Measurements from ENCODE around the gene KCNIP1.
A peak's percentile ranks its signal among the peaks of the same experiment; 100 is the strongest.

The KCNIP1 gene

GRCh38 chr5:170629566-170630175, 125.9 kb downstream of the KCNIP1 start:
- H3K27me3 Mint-ChIP-seq (ENCODE audit: low read depth): peaks cover 35% of the 10 kb centered on the region
- no peaks in the 10 kb centered on the region for H3K36me3 Mint-ChIP-seq (ENCODE audit: low read depth)
- H3K4me1 Mint-ChIP-seq: peaks cover 42% of the 10 kb centered on the region
- no peak overlapping the region for H3K4me3 Mint-ChIP-seq
- H3K9me3 Mint-ChIP-seq: no peaks in the 10 kb centered on the region
- no peak overlapping the region for H3K27ac Mint-ChIP-seq
- no peak for TF ChIP-seq CTCF (IDR thresholded peaks at IDR 0.05; ENCODE audit: unreplicated experiment in 3 of 3)

DNA sequence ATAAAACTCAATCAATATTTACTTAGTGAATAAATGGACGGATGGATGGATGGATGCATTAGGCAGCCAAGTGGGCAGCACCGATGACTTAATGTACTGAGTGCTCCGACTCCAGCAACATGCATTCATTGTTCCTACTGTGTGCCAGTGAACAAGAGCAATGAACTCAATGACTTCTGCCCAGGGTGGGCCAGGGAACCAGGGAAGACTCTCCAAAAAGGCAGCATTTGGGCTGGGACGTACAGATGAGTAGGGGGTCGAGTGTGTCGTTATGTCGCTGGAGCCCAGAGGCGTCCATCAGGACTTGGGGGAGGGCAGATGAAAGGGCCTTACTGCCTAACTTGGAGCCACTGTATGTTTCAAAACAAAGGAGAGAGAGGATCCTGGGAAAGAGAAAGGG, 126.4 kb downstream of the KCNIP1 start:
- no peaks in the 10 kb centered on the region for H3K9me3 Mint-ChIP-seq
- no peak overlapping the region for H3K27ac Mint-ChIP-seq
- peak overlapping the region in 1 of 3 experiments; percentile 45 for H3K4me3 Mint-ChIP-seq
- TF ChIP-seq CTCF (IDR thresholded peaks at IDR 0.05; ENCODE audit: unreplicated experiment in 3 of 3): no peak
- H3K36me3 Mint-ChIP-seq (ENCODE audit: low read depth): no peaks in the 10 kb centered on the region
- peaks cover 29% of the 10 kb centered on the region for H3K27me3 Mint-ChIP-seq (ENCODE audit: low read depth)
- H3K4me1 Mint-ChIP-seq: peaks cover 42% of the 10 kb centered on the region

GRCh38 chr5:170630711-170631141, 126.9 kb downstream of the KCNIP1 start:
- Mint-ChIP-seq H3K9me3 (no peaks in the 10 kb centered on the region), H3K4me3 (no peak overlapping the region), H3K27ac (no peak overlapping the region), H3K4me1 (peaks cover 40% of the 10 kb centered on the region), H3K27me3 (ENCODE audit: low read depth) (peaks cover 24% of the 10 kb centered on the region), H3K36me3 (ENCODE audit: low read depth) (no peaks in the 10 kb centered on the region)
- TF ChIP-seq CTCF (IDR thresholded peaks at IDR 0.05; ENCODE audit: unreplicated experiment in 3 of 3): no peak

- no peaks in the 10 kb centered on the region for H3K36me3 Mint-ChIP-seq (ENCODE audit: low read depth)
- H3K4me3 Mint-ChIP-seq: peak overlapping the region in 1 of 3 experiments; percentile 70
- H3K27me3 Mint-ChIP-seq (ENCODE audit: low read depth): peaks cover 20% of the 10 kb centered on the region
- peaks cover 39% of the 10 kb centered on the region for H3K4me1 Mint-ChIP-seq
- no peaks in the 10 kb centered on the region for H3K9me3 Mint-ChIP-seq
- peak overlapping the region; percentile 63 to 87 (median 72) for H3K27ac Mint-ChIP-seq
- peak; percentile 15 to 47 (median 33) for TF ChIP-seq CTCF (IDR thresholded peaks at IDR 0.05; ENCODE audit: unreplicated experiment in 3 of 3)
Observed at GRCh38 chr5:170631466-170632195, 127.8 kb downstream of the KCNIP1 start.

DNA sequence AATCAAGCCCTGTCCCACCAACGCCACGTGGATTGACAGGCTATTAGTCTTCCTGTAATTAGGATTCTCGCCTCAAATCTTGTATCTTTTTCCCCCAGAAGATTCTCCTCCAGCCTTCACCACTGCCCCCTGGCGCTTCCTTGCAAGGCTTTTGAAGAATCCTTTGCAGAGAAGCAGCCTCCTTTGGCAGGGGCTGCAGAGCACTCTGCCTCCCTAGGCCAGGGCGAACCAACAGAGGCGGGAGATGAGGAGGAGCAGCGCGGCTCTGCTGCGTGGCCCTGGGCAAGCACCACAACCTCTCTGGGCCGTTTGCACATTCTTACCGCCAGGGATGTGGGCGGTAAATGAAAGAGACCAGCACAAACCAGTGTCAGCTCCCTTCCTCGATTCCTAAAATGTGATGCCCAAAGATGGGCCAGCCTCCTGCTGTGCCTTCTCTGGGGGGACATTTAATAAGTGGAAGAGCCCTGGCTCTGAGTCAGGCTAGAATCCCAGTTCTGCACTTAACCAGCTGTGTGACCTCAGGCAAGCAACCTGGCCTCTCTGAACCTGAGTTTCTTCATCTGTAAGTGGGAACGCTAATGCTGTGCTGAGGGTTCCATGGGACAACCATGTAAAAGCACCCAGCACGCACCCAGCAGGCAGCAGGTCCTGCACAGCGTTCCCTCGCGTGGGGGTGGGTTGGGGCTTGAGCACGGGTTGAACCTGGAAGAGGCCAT, 128.6 kb downstream of the KCNIP1 start:
- H3K27me3 Mint-ChIP-seq (ENCODE audit: low read depth): peaks cover 15% of the 10 kb centered on the region
- peak overlapping the region; percentile 63 to 96 (median 88) for H3K27ac Mint-ChIP-seq
- H3K4me1 Mint-ChIP-seq: peaks cover 39% of the 10 kb centered on the region
- no peaks in the 10 kb centered on the region for H3K36me3 Mint-ChIP-seq (ENCODE audit: low read depth)
- H3K4me3 Mint-ChIP-seq: peak overlapping the region; percentile 63 to 79 (median 73)
- TF ChIP-seq CTCF (IDR thresholded peaks at IDR 0.05; ENCODE audit: unreplicated experiment in 3 of 3): peak in 1 of 3 experiments; percentile 9
- no peaks in the 10 kb centered on the region for H3K9me3 Mint-ChIP-seq
